ENCODE results near the gene ADARB1. TPM values are rescaled to one million over a fixed set of nuclear protein-coding genes. Genes with fewer than 3 reads are reported as not detected.

ADARB1 gene
- total RNA-seq, 4 donors from 2014 or later: 6.8 to 32.2 (median 17.3) TPM

DNA sequence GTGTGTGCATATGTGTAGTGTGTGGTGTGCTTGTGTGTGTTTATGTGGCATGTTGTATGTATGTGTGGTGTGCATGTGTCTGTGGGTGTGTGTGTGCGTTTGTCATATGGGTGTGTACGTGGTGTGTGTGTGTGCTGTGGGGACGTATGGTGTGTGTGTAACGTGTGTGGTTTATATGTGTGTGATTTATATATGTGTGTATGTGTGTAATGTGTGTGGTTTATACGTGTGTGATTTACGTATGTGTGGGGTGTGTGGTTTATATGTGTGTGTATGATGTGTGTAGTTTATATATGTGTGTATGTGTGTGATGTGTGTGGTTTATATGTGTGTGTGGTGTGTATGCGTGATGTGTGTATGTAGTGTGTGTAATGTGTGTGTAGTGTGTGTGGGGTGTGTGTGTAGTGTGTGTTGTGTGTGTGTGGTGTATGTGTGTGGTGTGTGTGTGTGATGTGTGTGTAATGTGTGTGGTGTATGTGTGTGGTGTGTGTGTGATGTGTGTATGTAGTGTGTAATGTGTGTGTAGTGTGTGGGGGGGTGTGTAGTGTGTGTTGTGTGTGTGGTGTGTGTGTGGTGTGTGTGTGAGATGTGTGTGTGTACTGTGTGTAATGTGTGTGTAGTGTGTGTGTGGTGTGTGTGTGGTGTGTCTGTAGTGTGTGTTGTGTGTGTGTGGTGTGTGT lies 32.3 kb upstream of the ADARB1 start:
- WGBS, 2 donors (ENCODE audit: low coverage in 1 of 2): 78 to 86% methylated on average over 5 to 7 of the region's 7 CpGs
- in situ Hi-C loops (cut with MboI; ENCODE audit: low pct_ligation_motif_present in 1 of 4, low pct_unique_long_range_greater_than_20kb in 1 of 4, low sequenced_read_pairs in 3 of 4): no loop called here

DNA sequence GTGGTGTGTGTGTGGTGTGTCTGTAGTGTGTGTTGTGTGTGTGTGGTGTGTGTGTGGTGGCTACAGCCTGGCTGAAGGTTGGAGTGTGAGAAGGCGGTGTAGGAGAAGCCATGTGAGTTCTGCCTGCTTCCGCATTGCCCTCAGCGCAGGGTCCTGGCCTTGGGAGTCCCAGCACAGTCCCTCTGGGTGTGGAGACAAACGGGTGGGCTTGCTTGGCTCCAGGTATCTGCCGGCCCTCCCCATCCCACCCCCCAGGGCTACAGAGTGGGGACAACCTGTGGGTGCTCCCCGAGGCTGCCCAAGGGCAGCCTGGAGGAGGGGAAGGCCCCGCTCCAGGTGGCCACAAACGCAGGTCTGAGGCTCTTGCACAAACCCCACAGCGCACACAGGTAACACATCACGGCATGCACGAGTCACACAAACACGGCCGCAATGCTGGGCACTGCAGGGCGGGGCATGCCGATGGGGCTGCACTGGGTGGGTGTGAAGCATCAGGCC lies 31.7 kb upstream of the ADARB1 start:
- peaks cover 4 to 8% (median 6%) of the 10 kb centered on the region in 4 donors for H3K4me1 ChIP-seq
- no peaks in the 10 kb centered on the region for H3K36me3 ChIP-seq
- TF ChIP-seq EP300 (IDR thresholded peaks at IDR 0.05; ENCODE audit: low read depth) (no peak), POLR2AphosphoS5 (IDR thresholded peaks at IDR 0.05) (no peak), POLR2A (IDR thresholded peaks at IDR 0.05) (no peak)
- TF ChIP-seq, protein P1, sequence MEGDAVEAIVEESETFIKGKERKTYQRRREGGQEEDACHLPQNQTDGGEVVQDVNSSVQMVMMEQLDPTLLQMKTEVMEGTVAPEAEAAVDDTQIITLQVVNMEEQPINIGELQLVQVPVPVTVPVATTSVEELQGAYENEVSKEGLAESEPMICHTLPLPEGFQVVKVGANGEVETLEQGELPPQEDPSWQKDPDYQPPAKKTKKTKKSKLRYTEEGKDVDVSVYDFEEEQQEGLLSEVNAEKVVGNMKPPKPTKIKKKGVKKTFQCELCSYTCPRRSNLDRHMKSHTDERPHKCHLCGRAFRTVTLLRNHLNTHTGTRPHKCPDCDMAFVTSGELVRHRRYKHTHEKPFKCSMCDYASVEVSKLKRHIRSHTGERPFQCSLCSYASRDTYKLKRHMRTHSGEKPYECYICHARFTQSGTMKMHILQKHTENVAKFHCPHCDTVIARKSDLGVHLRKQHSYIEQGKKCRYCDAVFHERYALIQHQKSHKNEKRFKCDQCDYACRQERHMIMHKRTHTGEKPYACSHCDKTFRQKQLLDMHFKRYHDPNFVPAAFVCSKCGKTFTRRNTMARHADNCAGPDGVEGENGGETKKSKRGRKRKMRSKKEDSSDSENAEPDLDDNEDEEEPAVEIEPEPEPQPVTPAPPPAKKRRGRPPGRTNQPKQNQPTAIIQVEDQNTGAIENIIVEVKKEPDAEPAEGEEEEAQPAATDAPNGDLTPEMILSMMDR (IDR thresholded peaks at IDR 0.05): no peak
- H3K4me3 ChIP-seq: no peak overlapping the region
- H3K27me3 ChIP-seq: no peaks in the 10 kb centered on the region
- no peaks in the 10 kb centered on the region for H3K9me3 ChIP-seq
- DNase-seq: no peak
- in situ Hi-C loops (cut with MboI; ENCODE audit: low pct_ligation_motif_present in 1 of 4, low pct_unique_long_range_greater_than_20kb in 1 of 4, low sequenced_read_pairs in 3 of 4) (no loop called here), intact Hi-C loops (cut with DNase I; ENCODE audit: low total_unique reads) (no loop called here)
- H3K27ac ChIP-seq: no peak overlapping the region
- WGBS, 2 donors (ENCODE audit: low coverage in 1 of 2): 78% methylated on average over 15 of the region's 15 CpGs; no CpG with 5 or more reads in 1 of the 2 donors

More for the DNA sequence above, 32.3 kb upstream of the ADARB1 start:
- Histone ChIP-seq H3K4me3 (no peak overlapping the region), H3K9me3 (no peaks in the 10 kb centered on the region), H3K27me3 (no peaks in the 10 kb centered on the region), H3K36me3 (no peaks in the 10 kb centered on the region), H3K4me1 (peaks cover 4 to 8% (median 6%) of the 10 kb centered on the region in 4 donors), H3K27ac (peak overlapping the region in 1 of 4 donors; percentile 40)
- TF ChIP-seq, protein P1 (IDR thresholded peaks at IDR 0.05): no peak
- TF ChIP-seq POLR2AphosphoS5 (IDR thresholded peaks at IDR 0.05) (no peak), EP300 (IDR thresholded peaks at IDR 0.05; ENCODE audit: low read depth) (no peak), POLR2A (IDR thresholded peaks at IDR 0.05) (no peak)
- DNase-seq: no peak
- intact Hi-C loops (cut with DNase I; ENCODE audit: low total_unique reads): no loop called here

DNA sequence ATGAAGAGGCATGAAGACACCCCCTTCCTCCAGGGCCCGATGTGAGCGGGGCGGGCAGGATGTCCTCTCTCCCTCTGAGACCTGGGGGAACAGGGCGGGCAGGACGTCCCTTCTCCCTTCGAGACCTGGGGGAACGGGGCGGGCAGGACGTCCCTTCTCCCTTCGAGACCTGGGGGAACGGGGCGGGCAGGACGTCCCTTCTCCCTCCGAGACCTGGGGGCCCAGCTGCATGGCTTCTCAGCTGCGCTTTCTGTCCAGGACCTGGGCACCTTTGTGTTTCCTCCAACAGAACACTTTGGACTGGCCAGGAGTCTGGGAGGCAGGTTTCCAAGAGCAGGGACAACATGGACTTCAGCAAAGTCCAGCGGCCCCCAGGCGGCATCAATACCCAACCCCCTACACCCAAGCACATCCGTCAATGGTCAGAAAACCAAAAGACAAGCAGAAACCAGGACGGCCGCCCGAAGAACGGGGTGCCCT lies 30.8 kb upstream of the ADARB1 start:
- intact Hi-C loops (cut with DNase I; ENCODE audit: low total_unique reads) (no loop called here), in situ Hi-C loops (cut with MboI; ENCODE audit: low pct_ligation_motif_present in 1 of 4, low pct_unique_long_range_greater_than_20kb in 1 of 4, low sequenced_read_pairs in 3 of 4) (no loop called here)
- H3K4me1 ChIP-seq: peaks cover 4 to 8% (median 6%) of the 10 kb centered on the region in 4 donors
- no peak overlapping the region for H3K4me3 ChIP-seq
- DNase-seq: no peak
- H3K9me3 ChIP-seq: no peaks in the 10 kb centered on the region
- TF ChIP-seq, protein P1 (IDR thresholded peaks at IDR 0.05): no peak
- no peak for TF ChIP-seq EP300 (IDR thresholded peaks at IDR 0.05; ENCODE audit: low read depth)
- no peak for TF ChIP-seq POLR2A (IDR thresholded peaks at IDR 0.05)
- no peak for TF ChIP-seq POLR2AphosphoS5 (IDR thresholded peaks at IDR 0.05)
- no peak overlapping the region for H3K27ac ChIP-seq
- H3K36me3 ChIP-seq: no peaks in the 10 kb centered on the region
- 91 to 100% methylated on average over 3 to 17 of the region's 22 CpGs for WGBS, 2 donors (ENCODE audit: low coverage in 1 of 2)
- H3K27me3 ChIP-seq: no peaks in the 10 kb centered on the region

DNA sequence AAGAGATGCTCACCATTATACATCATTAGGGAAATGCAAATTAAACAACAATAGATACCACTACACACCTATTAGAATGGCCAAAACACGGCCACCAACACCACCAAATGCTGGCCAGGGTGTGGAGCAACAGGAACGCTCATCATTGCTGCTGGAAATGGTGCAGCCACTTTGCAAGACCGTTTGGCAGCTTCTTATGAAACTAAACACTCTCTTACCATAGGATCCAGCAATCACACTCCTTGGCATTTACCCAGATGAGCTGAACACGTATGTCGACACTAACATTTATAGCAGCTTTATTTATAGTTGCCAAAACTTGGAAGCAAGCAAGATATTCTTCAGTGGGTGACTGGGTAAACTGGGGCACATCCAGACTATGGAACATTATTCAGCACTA lies 28.9 kb upstream of the ADARB1 start:
- WGBS, 2 donors (ENCODE audit: low coverage in 1 of 2): 20 to 61% methylated on average over 1 to 5 of the region's 5 CpGs
- H3K4me3 ChIP-seq: no peak overlapping the region
- DNase-seq: no peak
- H3K27ac ChIP-seq: no peak overlapping the region
- no peak for TF ChIP-seq POLR2A (IDR thresholded peaks at IDR 0.05)
- TF ChIP-seq, protein P1 (IDR thresholded peaks at IDR 0.05): no peak
- no peak for TF ChIP-seq EP300 (IDR thresholded peaks at IDR 0.05; ENCODE audit: low read depth)
- H3K9me3 ChIP-seq: no peaks in the 10 kb centered on the region
- in situ Hi-C loops (cut with MboI; ENCODE audit: low pct_ligation_motif_present in 1 of 4, low pct_unique_long_range_greater_than_20kb in 1 of 4, low sequenced_read_pairs in 3 of 4) (no loop called here), intact Hi-C loops (cut with DNase I; ENCODE audit: low total_unique reads) (no loop called here)
- H3K36me3 ChIP-seq: no peaks in the 10 kb centered on the region
- H3K27me3 ChIP-seq: no peaks in the 10 kb centered on the region
- H3K4me1 ChIP-seq: peaks cover under 1 to 5% (median 4%) of the 10 kb centered on the region in 4 donors

All from transverse colon (tissue), 4 donors.